Stimulated activated CD8-positive, alpha-beta memory T cell treated with anti-CD3 and anti-CD28 coated beads, Interleukin-7, amount 100 ng/mL, for 24 hours (primary cell): ENCODE data around the gene ANKRD30B.
"Not testable (repeated sequence)": the region's sequence is repeated elsewhere in the genome, so short reads cannot be mapped to it uniquely, and the experiment has no call there.

ENCODE experiments used
- DNase-seq: peaks from one replicate; pipeline ENCODE4 v3.0.0-alpha.2; 2020; ENCODE audit warnings: low read depth

The ANKRD30B gene

DNA sequence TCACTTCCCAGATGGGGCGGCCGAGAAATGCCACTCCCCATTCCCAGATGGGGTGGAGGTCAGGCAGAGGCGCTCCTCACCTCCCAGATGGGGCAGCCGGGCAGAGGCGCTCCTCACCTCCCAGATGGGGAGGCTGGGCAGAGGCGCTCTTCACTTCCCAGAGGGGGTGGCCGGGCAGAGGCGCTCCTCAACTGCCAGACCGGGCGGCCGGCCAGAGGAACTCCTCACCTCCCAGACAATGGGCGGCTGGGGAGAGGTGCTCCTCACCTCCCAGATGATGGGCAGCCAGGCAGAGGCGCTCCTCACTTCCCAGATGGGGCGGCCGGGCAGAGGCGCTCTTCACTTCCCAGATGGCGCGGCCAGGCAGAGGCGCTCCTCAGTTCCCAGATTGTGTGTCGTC lies 108.3 kb downstream of the ANKRD30B start:
- not testable (repeated sequence) for DNase-seq

DNA sequence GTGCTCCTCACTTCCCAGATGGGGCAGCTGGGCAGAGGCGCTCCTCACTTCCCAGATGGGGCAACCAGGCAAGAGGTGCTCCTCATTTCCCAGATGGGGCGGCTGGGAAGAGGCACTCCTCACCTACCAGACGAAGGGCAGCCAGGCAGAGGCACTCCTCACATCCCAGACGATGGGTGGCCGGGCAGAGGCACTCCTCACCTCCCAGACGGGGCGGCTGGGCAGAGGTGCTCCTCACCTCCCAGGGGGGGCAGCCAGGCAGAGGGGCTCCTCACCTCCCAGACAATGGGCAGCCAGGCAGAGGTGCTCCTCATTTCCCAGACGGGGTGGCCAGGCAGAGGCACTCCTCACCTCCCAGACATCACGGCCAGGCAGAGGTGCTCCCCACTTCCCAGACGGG lies 110.5 kb downstream of the ANKRD30B start:
- not testable (repeated sequence) for DNase-seq

DNA sequence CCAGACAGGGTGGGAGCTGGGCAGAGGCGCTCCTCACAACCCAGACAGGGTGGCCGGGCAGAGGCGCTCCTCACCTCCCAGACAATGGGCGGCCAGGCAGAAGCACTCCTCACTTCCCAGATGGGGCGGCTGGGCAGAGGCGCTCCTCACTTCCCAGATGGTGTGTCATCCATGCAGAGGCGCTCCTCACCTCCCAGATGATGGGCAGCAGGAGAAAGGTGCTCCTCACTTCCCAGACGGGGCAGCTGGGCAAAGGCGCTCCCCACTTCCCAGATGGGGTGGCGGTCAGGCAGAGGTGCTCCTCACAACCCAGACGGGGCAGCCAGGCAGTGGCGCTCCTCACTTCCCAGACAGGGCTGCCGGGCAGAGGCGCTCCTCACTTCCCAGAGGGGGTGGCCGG lies 112.0 kb downstream of the ANKRD30B start:
- DNase-seq = not testable (repeated sequence)

DNA sequence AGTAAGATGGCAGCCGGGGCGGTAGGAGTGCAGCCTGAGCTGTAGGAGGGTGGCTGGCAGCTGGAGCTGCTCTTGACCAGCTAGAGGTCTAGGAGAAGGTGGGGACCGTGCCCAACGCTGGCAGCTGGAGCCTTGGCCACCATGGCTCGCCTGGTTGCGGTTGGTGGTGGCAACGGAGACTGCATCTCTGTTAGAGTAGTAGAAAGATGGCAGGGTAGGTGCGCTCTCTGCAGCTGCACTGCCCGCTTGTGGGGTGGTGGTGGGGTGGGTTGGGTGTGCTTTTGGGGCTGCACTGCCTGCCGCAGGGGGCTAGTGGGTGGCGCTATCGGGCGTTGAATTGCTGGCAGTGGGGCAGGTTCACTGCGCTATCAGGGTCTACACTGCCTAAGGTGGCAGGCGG lies 118.5 kb downstream of the ANKRD30B start:
- not testable (repeated sequence) for DNase-seq

DNA sequence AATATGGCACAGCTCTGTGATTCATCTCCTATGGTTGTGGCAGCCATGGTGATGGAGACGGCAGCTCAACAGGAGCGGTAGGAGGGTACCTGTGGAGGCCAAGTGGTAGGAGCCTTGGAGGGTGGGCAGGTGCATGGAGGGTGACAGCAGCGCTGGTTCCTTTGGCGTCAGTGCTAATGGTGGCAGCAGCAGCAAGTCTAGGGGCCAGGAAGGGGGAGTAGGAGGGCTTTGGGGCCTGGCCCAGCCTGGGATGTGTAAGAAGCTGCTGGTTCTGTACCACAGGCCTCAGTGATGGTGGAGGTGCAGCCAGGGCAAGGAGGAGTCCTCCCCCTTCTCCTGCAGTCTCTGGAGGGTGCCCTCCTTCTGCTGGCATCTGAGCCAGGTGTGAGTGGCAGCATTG lies 120.0 kb downstream of the ANKRD30B start:
- DNase-seq = not testable (repeated sequence)

DNA sequence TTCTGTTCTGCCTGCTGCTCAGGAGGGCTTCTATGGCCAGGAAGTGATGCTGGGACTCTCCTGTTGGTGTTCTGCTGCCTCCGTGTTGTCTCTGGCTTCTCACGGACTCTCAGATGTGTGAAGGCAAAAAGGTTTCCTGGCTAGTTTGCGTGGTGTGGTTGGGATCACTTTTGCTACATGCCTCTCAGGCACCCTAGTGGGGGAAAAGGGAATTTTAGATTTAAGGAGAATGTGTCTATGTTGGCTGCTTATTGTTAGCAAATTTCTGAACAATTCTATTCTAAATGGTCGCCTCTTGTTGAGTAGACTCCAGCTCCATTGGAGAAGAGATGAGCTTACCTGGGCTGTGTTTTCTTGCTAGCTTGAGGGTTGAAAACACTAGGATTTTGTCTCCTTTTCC lies 120.9 kb downstream of the ANKRD30B start:
- DNase-seq = not testable (repeated sequence)

DNA sequence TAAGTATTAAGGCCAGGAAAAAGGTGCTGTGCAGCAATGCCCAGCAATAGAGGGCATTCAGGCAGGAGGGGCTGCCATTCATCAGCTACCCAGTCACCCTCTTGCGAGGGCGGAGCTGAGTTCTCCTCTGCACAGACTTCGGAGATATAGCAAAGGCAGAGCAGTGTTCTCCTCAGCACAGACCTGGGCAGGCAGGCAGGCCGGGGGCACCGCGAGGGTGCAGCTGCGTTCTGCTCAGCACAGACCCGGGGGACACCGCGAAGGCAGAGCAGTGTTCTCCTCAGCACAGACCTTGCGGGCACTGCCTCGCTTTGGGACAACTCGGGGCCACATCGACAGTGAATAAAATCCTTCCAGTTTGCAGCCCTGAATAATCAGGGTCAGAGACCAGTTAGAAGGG lies 130.9 kb downstream of the ANKRD30B start:
- not testable (repeated sequence) for DNase-seq

DNA sequence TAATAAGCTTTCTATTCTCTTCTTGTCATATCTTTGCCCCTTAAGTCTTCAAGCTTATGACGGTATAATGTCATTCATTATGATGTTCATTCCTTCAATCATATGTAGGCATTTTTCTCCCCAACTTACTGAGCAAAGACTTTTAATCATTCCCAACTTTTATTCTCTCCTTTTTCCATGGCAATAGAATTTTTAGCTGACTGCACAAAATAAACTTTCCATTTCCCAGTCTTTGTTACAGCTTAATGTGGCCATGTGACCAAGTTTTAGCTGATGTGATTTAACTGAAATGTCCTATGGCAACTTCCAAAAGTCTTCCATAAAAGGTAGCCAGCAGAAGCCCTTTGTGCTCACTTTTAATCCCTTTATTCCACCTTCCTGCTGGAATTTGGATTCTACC lies 152.5 kb downstream of the ANKRD30B start:
- no peak for DNase-seq
